HG03565 (cell line): Measurements from ENCODE around the gene NFIX.

Source experiments
- ATAC-seq: cut with Tn5 transposase; IDR thresholded peaks from one replicate; pipeline ENCODE4 v1.9.1; 2021; ENCODE audit warnings: mild to moderate bottlenecking, moderate library complexity; ENCODE audit not compliant: unreplicated experiment

Gene NFIX

DNA sequence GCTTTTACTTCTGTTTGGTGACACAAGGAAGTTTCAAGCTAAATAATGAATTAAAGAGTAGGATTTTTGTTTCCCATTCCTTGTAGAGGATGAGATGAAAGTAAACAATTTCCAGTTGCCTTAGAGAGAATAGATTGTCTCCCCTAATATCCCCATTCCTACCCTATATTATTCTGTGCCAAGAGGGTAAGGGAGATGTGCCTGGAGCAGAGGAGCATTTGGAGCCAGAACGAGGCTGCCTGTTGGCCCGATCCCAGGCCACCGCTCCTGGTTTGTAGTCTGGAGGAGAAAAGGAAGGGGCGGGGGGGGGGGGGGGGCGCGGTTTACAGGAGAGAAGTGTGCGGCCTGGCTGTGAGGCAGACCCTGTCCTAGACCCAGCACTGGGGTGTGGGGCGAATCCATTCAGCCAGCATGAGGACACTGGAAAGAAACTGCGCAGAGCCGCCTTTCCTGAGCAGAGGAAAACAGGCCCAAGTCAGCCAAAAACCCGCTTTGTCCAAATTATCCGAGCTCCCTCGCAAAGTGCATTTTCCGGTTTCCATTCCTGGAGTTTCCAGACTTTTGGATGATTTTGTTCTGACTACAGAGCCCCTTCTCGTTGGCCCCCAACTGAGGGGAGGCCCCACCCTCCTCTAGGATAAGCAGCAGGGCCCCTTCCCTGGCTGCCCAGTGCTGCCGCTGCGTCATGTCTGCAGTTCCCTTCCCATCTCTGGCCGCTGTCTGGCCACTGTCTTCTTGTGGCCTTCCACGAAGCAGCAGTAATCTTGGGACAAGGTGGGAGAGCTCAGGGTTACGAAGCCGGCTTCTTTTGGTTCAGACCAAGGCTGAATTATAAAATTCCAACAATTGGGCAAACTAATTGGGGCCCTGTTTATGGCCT lies 23.0 kb downstream of the NFIX start:
- ATAC-seq = no peak

DNA sequence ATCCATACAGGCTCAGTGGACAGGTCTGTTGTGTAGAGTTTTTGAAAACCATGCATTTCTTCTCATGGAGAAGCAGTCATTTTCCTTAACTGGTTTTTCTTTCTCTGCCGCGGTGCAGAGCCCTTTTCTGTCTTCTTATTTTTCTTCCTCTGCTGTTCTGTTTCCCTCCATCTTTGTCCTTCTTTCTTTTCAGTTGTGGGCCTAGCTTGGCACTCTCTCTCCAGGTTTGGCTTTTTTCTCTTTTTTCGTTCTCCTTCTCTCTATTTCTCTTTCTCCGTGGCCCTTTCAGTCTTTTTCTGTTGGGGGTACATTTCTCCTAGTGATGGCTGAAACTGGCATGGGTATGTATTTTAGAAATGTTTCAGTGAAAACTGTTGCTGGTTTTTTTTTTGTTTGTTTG lies 24.1 kb downstream of the NFIX start:
- ATAC-seq = no peak

GRCh38 chr19:13020002-13020414 lies 24.7 kb downstream of the NFIX start:
- ATAC-seq = no peak

GRCh38 chr19:13022111-13022858 lies 27.0 kb downstream of the NFIX start:
- no peak for ATAC-seq

DNA sequence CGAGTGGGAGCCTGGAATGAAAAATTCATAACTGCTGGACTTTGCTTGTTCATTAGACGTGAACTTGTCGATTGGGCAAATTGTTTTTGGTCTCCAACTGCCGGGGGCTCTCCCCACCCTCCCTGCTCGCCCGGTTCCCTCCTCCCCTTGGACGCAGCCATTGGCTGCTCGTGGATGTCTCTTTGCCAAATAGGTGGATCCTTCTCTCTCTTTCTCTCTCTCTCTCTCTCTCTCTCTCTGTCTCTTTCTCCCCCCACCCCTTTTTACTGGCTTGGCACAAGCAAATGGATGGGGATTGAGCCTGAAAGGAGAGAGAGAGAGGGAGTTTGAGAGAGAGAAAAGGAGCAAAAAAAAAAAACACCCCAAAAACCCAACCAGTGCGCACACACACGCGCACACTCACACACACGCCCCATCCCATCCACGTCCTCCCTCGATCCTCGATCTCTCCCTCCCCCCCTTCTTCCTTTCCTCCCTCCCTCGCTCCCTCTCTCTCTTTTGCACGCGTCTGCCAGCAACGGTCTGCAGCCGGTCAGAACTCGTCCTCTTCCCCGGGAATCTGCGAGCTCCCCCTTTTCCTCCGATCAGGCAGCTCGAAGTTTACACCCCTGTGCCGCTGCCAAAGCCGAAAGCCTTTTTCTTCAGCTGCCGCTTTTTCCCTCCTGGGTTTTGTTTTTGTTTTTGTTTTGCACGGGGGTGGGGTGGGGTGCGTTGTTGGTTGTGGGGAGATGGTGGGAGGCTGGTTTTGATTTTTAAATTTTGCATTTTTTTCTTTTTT lies 27.8 kb downstream of the NFIX start:
- ATAC-seq = no peak

GRCh38 chr19:13023656-13024055 lies 28.4 kb downstream of the NFIX start:
- ATAC-seq = no peak

- no peak for ATAC-seq
Measured at GRCh38 chr19:13024126-13024950, 29.1 kb downstream of the NFIX start.

- no peak for ATAC-seq
Measured at GRCh38 chr19:13024951-13025697, 29.8 kb downstream of the NFIX start.

- ATAC-seq = no peak
Measured at GRCh38 chr19:13025819-13026456, 30.7 kb downstream of the NFIX start.

- no peak for ATAC-seq
Measured at GRCh38 chr19:13026462-13027370, 31.4 kb downstream of the NFIX start.

DNA sequence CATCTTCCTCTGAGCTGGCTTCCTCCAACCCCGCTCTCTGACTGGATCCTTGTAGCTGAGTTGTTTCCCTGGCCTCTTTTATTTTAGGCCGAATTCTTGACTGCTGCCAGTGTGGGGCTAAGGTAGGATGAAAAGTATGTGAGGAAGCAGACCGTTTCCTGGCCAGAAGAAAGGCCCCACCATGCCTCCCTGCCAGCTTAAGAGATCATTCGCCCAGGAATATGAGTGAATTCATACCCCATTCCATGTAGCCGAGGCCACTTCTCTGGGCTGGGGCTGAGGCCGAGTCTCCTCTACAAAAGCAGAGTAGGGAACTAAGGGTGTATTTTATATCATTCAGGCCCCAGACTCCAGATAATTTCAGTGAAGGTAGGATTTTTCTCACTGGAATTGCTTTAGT lies 32.3 kb downstream of the NFIX start:
- ATAC-seq = no peak

GRCh38 chr19:13028027-13028426 lies 32.8 kb downstream of the NFIX start:
- ATAC-seq = no peak

GRCh38 chr19:13029301-13029880 lies 34.1 kb downstream of the NFIX start:
- ATAC-seq = no peak

DNA sequence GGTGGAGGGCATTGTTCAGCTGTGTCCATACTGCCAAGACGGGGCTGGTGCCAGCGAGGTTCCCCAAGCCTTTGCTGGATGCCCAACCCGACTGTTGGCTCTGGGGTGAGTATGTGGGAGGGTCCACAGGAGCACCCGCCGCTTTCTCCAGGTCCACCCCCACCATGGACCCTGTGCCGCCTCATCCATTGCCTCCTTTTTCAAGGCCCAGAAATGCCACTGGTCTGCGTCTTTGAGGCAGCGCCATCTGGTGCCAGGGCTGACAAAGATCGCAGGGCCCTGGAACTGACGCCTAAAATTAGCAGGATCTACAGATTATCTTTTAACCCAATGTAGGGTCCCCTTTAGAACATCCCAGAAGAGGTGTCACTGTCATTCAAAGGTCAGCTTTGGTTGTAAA lies 34.6 kb downstream of the NFIX start:
- no peak for ATAC-seq

- ATAC-seq = no peak
Measured at GRCh38 chr19:13031917-13032623, 36.8 kb downstream of the NFIX start.

DNA sequence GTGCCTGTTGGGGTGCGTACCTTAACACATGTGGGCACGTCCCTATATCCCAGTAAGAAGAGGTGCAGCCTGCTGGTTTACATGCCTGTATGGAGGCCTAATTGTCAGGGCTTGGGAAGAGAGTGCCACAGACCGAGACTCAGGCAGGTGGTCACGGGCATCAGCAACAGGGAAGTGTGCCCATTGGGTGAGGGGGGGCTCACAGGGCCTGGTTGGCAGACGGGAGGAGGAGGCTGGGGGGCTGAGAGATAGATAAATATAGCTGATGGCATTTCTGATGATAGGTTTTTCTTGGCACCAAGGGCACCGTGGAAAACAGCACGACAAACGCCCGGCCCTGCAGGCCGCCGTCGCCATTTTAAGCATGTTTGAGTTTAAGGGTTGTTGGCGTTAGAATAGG lies 37.6 kb downstream of the NFIX start:
- no peak for ATAC-seq

- no peak for ATAC-seq
Measured at GRCh38 chr19:13033244-13033643, 38.0 kb downstream of the NFIX start.
